H9 (cell line): ENCODE measurements around the gene ITPRIPL2. TPM values are rescaled to one million over a fixed set of nuclear protein-coding genes. Genes with fewer than 3 reads are reported as not detected.

Experiments used
- DNase-seq: peaks from one replicate; pipeline ENCODE4 v3.0.0-alpha.2; 2017
- H2AFZ ChIP-seq: one replicate; pipeline ENCODE4 v1.6.1; 2013; ENCODE audit warnings: mild to moderate bottlenecking, low read length, control low read depth, moderate library complexity
- H2AK5ac ChIP-seq: 2 replicates; pipeline ENCODE4 v1.6.1; 2013; ENCODE audit warnings: low read length, control low read depth, mixed read lengths; ENCODE audit not compliant: insufficient read length
- H2BK120ac ChIP-seq: one replicate; pipeline ENCODE4 v1.6.1; 2013; ENCODE audit warnings: low read depth, mild to moderate bottlenecking, low read length, control low read depth, inconsistent platforms; ENCODE audit not compliant: poor library complexity, severe bottlenecking
- H2BK12ac ChIP-seq: 2 replicates; pipeline ENCODE4 v1.6.1; 2013; ENCODE audit warnings: low read length, control low read depth, mixed read lengths, low read depth; ENCODE audit not compliant: insufficient read length
- H2BK15ac ChIP-seq: 2 replicates; pipeline ENCODE4 v1.6.1; 2013; ENCODE audit warnings: low read depth, low read length, control low read depth
- H2BK20ac ChIP-seq: one replicate; pipeline ENCODE4 v1.6.1; 2013; ENCODE audit warnings: low read depth, mild to moderate bottlenecking, low read length, control low read depth, inconsistent platforms; ENCODE audit not compliant: poor library complexity, severe bottlenecking
- H2BK5ac ChIP-seq: 2 replicates; pipeline ENCODE4 v1.6.1; 2013; ENCODE audit warnings: low read length, control low read depth, mixed read lengths; ENCODE audit not compliant: insufficient read length
- H3K14ac ChIP-seq: 2 replicates; pipeline ENCODE4 v1.6.1; 2013; ENCODE audit warnings: low read length, control low read depth; ENCODE audit not compliant: insufficient read depth
- H3K18ac ChIP-seq: 2 replicates; pipeline ENCODE4 v1.6.1; 2013; ENCODE audit warnings: low read depth, mild to moderate bottlenecking, mixed read lengths, low read length, control low read depth; ENCODE audit not compliant: insufficient read length
- H3K23ac ChIP-seq: 2 replicates; pipeline ENCODE4 v1.6.1; 2013; ENCODE audit warnings: low read length, control low read depth, mixed read lengths, low read depth; ENCODE audit not compliant: insufficient read length
- H3K23me2 ChIP-seq: 2 replicates; pipeline ENCODE4 v1.6.1; 2013; ENCODE audit warnings: low read depth, mild to moderate bottlenecking, mixed read lengths, low read length, control low read depth; ENCODE audit not compliant: insufficient read length, poor library complexity, severe bottlenecking
- H3K27ac ChIP-seq: 2 replicates; pipeline ENCODE4 v1.5.1; 2013; ENCODE audit warnings: low read length, control low read depth, mixed read lengths, low read depth; ENCODE audit not compliant: insufficient read length
- H3K27me3 ChIP-seq: 2 replicates; pipeline ENCODE4 v1.6.1; 2013; ENCODE audit warnings: low read length, control low read depth, inconsistent platforms; ENCODE audit not compliant: insufficient read depth
- H3K4ac ChIP-seq: 2 replicates; pipeline ENCODE4 v1.6.1; 2013; ENCODE audit warnings: low read depth, mild to moderate bottlenecking, control low read depth, inconsistent platforms, low read length, moderate library complexity
- H3K4me1 ChIP-seq: 2 replicates; pipeline ENCODE4 v1.6.1; 2013; ENCODE audit warnings: low read length, control low read depth, inconsistent platforms; ENCODE audit not compliant: insufficient read depth
- H3K4me2 ChIP-seq: 2 replicates; pipeline ENCODE4 v1.6.1; 2013; ENCODE audit warnings: low read length, control low read depth, mixed read lengths; ENCODE audit not compliant: insufficient read length, insufficient read depth
- H3K56ac ChIP-seq: 2 replicates; pipeline ENCODE4 v1.6.1; 2013; ENCODE audit warnings: low read depth, mild to moderate bottlenecking, mixed read lengths, low read length, control low read depth; ENCODE audit not compliant: insufficient read length
- H3K79me1 ChIP-seq: 2 replicates; pipeline ENCODE4 v1.6.1; 2013; ENCODE audit warnings: low read depth, mild to moderate bottlenecking, moderate library complexity, low read length, control low read depth, inconsistent platforms; ENCODE audit not compliant: insufficient read depth, poor library complexity, severe bottlenecking
- H3K79me2 ChIP-seq: 2 replicates; pipeline ENCODE4 v1.6.1; 2013; ENCODE audit warnings: low read length, control low read depth, inconsistent platforms; ENCODE audit not compliant: insufficient read depth
- H3K9ac ChIP-seq: 2 replicates; pipeline ENCODE4 v1.6.1; 2013; ENCODE audit warnings: low read length, control low read depth, mixed read lengths; ENCODE audit not compliant: insufficient read length; ENCODE audit errors: extremely low read depth
- H3K9me3 ChIP-seq: one replicate; pipeline ENCODE4 v1.6.1; 2013; ENCODE audit warnings: low read depth, low read length, inconsistent platforms; ENCODE audit not compliant: control insufficient read depth
- H3T11ph ChIP-seq: one replicate; pipeline ENCODE4 v1.6.1; 2013; ENCODE audit warnings: mild to moderate bottlenecking, low read length, control low read depth, inconsistent platforms
- H4K20me1 ChIP-seq: one replicate; pipeline ENCODE4 v1.6.1; 2013; ENCODE audit not compliant: control insufficient read depth, insufficient read length, insufficient read depth
- H4K5ac ChIP-seq: 2 replicates; pipeline ENCODE4 v1.6.1; 2013; ENCODE audit warnings: low read depth, mild to moderate bottlenecking, mixed read lengths, low read length, control low read depth; ENCODE audit not compliant: insufficient read length
- H4K8ac ChIP-seq: replicated peaks from 2 replicates; pipeline ENCODE4 v1.6.1; 2013; ENCODE audit warnings: low read length, control low read depth, mixed read lengths, low read depth; ENCODE audit not compliant: insufficient read length
- H4K91ac ChIP-seq: 2 replicates; pipeline ENCODE4 v1.6.1; 2013; ENCODE audit warnings: low read depth, mild to moderate bottlenecking, moderate library complexity, mixed read lengths, low read length, control low read depth; ENCODE audit not compliant: insufficient read length
- H3K27ac Mint-ChIP-seq, 3 experiments: 2 replicates in 2 of 3; 3 replicates in 1 of 3; pipeline ENCODE4 v1.8.0; 2020 to 2021; ENCODE audit warnings: mixed read lengths in 3 of 3, mild to moderate bottlenecking in 1 of 3, moderate library complexity in 1 of 3
- H3K27me3 Mint-ChIP-seq: 2 replicates; pipeline ENCODE4 v1.8.0; 2021; ENCODE audit warnings: low read depth, mild to moderate bottlenecking, moderate library complexity, mixed read lengths
- H3K36me3 Mint-ChIP-seq, 3 experiments: 2 replicates in 2 of 3; 3 replicates in 1 of 3; pipeline ENCODE4 v1.8.0; 2020 to 2021; ENCODE audit warnings: low read depth in 3 of 3, mixed read lengths in 3 of 3; ENCODE audit not compliant: insufficient read depth in 1 of 3
- H3K4me1 Mint-ChIP-seq, 2 experiments: 2 replicates each; pipeline ENCODE4 v1.8.0; 2020; ENCODE audit warnings: mixed read lengths in 2 of 2
- H3K4me3 Mint-ChIP-seq, 2 experiments: 2 replicates in 1 of 2; 3 replicates in 1 of 2; pipeline ENCODE4 v1.8.0; 2020 to 2021; ENCODE audit warnings: mild to moderate bottlenecking in 2 of 2, mixed read lengths in 2 of 2, moderate library complexity in 1 of 2
- H3K9me3 Mint-ChIP-seq, 2 experiments: 2 replicates in 1 of 2; 3 replicates in 1 of 2; pipeline ENCODE4 v1.8.0; 2020; ENCODE audit warnings: mild to moderate bottlenecking in 2 of 2, mixed read lengths in 2 of 2, moderate library complexity in 1 of 2
- WGBS: extraction: QIAGEN DNeasy Blood & Tissue Kit; methylation state at CpG from one replicate; pipeline ENCODE4 v1.1.7; 2013; ENCODE audit warnings: missing lambda C conversion rate, low lambda C conversion rate, mixed read lengths; ENCODE audit not compliant: insufficient read length; ENCODE audit errors: extremely low coverage; 5-methylcytosine and 5-hydroxymethylcytosine counted together
- total RNA-seq: library from RNA; stranded (reverse); gene quantifications from 2 replicates; pipeline ENCODE4 v1.2.1, GENCODE V29; 2021
- TF ChIP-seq, protein P1 (sequence below): fragments of 200-600 bp; sonication (generic); conservative IDR thresholded peaks from 3 replicates; pipeline ENCODE4 v1.8.0; 2021; ENCODE audit warnings: antibody characterized with exemption, mild to moderate bottlenecking

The ITPRIPL2 gene
- total RNA-seq, 1 experiment from 2014 or later: 9.1 TPM

DNA sequence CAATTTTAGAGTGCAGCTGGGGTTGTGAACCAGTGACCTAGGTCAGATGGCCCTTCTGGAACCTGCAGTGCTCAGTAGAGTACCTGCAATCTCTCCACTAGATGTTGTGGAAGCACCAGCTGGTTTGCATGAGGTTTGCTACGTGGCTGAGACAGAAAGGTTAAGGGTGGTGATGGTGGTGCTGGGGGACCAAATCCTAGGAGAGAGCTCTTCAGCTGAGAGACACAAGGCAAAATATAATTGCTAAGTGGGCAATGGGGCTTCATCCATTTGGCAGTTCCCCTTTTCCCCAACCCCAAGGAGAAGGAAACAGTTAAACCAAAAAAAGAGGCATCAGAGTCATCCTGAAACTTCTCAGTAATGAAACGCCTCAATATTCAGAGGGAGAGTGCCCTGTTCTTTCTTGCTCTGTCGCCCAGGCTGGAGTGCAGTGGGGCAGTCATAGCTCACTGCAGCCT is 13.9 kb downstream of the ITPRIPL2 start:
- H2BK12ac ChIP-seq: no peak overlapping the region
- peaks cover 7% of the 10 kb centered on the region in 2 experiments; a peak in 3 of 5 replicates for H3K9me3 Mint-ChIP-seq
- H4K5ac ChIP-seq: no peak overlapping the region
- H4K8ac ChIP-seq: no peak overlapping the region
- no peaks in the 10 kb centered on the region for H3K36me3 Mint-ChIP-seq
- H3K56ac ChIP-seq: no peak overlapping the region
- H3K4me1 ChIP-seq: no peaks in the 10 kb centered on the region
- peaks cover 15 to 17% of the 10 kb centered on the region in 2 experiments for H3K4me1 Mint-ChIP-seq
- H2BK5ac ChIP-seq: no peak overlapping the region
- no peak overlapping the region for H2BK20ac ChIP-seq
- no peaks in the 10 kb centered on the region for H3K79me1 ChIP-seq
- H3T11ph ChIP-seq: no peak overlapping the region
- no peak overlapping the region for H4K91ac ChIP-seq
- peaks cover 3% of the 10 kb centered on the region; the same call in 1 of the 2 replicates for H3K27me3 Mint-ChIP-seq
- no peak overlapping the region for H3K4me2 ChIP-seq
- peaks cover 7% of the 10 kb centered on the region for H3K9me3 ChIP-seq
- H3K23ac ChIP-seq: no peak overlapping the region
- H2BK15ac ChIP-seq: no peak overlapping the region
- no peak overlapping the region for H3K27ac Mint-ChIP-seq
- H3K18ac ChIP-seq: no peak overlapping the region
- peaks cover 3% of the 10 kb centered on the region for H3K23me2 ChIP-seq
- H3K4ac ChIP-seq: no peak overlapping the region
- no peak overlapping the region for H2BK120ac ChIP-seq
- H3K14ac ChIP-seq: no peak overlapping the region
- no peak overlapping the region for H3K27ac ChIP-seq
- DNase-seq: no peak
- no peak overlapping the region for H3K4me3 Mint-ChIP-seq
- no peak overlapping the region for H2AFZ ChIP-seq
- H4K20me1 ChIP-seq: no peaks in the 10 kb centered on the region
- TF ChIP-seq, protein P1, sequence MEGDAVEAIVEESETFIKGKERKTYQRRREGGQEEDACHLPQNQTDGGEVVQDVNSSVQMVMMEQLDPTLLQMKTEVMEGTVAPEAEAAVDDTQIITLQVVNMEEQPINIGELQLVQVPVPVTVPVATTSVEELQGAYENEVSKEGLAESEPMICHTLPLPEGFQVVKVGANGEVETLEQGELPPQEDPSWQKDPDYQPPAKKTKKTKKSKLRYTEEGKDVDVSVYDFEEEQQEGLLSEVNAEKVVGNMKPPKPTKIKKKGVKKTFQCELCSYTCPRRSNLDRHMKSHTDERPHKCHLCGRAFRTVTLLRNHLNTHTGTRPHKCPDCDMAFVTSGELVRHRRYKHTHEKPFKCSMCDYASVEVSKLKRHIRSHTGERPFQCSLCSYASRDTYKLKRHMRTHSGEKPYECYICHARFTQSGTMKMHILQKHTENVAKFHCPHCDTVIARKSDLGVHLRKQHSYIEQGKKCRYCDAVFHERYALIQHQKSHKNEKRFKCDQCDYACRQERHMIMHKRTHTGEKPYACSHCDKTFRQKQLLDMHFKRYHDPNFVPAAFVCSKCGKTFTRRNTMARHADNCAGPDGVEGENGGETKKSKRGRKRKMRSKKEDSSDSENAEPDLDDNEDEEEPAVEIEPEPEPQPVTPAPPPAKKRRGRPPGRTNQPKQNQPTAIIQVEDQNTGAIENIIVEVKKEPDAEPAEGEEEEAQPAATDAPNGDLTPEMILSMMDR: no peak
- H3K27me3 ChIP-seq: no peaks in the 10 kb centered on the region
- no peak overlapping the region for H3K9ac ChIP-seq
- no CpG with 5 or more reads among the region's 3 CpGs for WGBS
- H3K79me2 ChIP-seq: no peaks in the 10 kb centered on the region
- H2AK5ac ChIP-seq: no peak overlapping the region
